ENCODE data around the gene FCGBP.

DNA sequence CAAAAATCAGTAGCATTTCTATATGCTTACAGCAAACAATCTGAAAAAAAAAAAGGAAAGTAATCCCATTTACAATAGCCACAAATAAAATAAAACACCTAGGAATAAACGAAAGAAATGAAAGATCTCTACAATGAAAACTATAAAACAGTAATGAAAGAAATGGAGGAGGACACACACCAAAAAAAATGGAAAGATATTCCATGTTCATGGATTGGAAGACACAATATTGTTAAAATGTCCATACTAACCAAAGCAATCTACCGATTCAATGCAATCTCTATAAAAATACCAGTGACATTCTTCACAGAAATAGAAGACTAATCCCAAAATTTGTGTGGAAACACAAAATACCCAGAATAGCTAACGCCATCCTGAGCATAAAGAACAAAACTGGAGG is 4.7 kb downstream of the FCGBP start:
- TF ChIP-seq, protein P1, sequence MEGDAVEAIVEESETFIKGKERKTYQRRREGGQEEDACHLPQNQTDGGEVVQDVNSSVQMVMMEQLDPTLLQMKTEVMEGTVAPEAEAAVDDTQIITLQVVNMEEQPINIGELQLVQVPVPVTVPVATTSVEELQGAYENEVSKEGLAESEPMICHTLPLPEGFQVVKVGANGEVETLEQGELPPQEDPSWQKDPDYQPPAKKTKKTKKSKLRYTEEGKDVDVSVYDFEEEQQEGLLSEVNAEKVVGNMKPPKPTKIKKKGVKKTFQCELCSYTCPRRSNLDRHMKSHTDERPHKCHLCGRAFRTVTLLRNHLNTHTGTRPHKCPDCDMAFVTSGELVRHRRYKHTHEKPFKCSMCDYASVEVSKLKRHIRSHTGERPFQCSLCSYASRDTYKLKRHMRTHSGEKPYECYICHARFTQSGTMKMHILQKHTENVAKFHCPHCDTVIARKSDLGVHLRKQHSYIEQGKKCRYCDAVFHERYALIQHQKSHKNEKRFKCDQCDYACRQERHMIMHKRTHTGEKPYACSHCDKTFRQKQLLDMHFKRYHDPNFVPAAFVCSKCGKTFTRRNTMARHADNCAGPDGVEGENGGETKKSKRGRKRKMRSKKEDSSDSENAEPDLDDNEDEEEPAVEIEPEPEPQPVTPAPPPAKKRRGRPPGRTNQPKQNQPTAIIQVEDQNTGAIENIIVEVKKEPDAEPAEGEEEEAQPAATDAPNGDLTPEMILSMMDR (optimal IDR thresholded peaks at IDR 0.05 in 1 of 3, IDR thresholded peaks at IDR 0.05 in 1 of 3, conservative IDR thresholded peaks at IDR 0.05 in 1 of 3; ENCODE audit: extremely low read depth in 1 of 3, insufficient read depth in 2 of 3, low read length in 3 of 3), result no peak
- no peak for TF ChIP-seq EZH2 (IDR thresholded peaks at IDR 0.05; ENCODE audit: low read length)

All from keratinocyte (primary cell).